ENCODE measurements around the gene CSTA.
A peak's percentile ranks its signal among the peaks of the same experiment; 100 is the strongest.

CSTA gene

DNA sequence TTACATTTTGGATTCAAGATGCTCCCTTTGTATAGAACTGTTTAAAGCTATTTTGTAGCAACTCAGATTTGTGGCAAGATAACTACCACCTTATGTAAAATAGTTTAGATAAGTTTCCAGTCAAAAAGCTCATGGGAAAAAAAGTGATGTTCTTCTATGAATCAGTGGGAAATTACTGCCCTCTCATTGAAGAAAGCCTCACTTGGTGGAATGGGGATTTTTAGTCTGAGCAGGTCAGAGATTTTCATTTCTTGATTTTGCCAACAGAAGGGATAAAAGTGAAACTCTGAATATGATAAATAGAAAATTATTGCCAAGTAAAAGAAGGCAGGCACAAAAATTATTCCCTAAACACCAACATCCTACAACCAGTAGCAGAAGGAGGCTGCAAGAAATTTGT, 25.8 kb upstream of the CSTA start:
- TF ChIP-seq, protein P1, sequence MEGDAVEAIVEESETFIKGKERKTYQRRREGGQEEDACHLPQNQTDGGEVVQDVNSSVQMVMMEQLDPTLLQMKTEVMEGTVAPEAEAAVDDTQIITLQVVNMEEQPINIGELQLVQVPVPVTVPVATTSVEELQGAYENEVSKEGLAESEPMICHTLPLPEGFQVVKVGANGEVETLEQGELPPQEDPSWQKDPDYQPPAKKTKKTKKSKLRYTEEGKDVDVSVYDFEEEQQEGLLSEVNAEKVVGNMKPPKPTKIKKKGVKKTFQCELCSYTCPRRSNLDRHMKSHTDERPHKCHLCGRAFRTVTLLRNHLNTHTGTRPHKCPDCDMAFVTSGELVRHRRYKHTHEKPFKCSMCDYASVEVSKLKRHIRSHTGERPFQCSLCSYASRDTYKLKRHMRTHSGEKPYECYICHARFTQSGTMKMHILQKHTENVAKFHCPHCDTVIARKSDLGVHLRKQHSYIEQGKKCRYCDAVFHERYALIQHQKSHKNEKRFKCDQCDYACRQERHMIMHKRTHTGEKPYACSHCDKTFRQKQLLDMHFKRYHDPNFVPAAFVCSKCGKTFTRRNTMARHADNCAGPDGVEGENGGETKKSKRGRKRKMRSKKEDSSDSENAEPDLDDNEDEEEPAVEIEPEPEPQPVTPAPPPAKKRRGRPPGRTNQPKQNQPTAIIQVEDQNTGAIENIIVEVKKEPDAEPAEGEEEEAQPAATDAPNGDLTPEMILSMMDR (IDR thresholded peaks at IDR 0.05; ENCODE audit: low read depth, low read length): no peak
- no peak for DNase-seq (ENCODE audit: extremely low read depth, low read depth)

DNA sequence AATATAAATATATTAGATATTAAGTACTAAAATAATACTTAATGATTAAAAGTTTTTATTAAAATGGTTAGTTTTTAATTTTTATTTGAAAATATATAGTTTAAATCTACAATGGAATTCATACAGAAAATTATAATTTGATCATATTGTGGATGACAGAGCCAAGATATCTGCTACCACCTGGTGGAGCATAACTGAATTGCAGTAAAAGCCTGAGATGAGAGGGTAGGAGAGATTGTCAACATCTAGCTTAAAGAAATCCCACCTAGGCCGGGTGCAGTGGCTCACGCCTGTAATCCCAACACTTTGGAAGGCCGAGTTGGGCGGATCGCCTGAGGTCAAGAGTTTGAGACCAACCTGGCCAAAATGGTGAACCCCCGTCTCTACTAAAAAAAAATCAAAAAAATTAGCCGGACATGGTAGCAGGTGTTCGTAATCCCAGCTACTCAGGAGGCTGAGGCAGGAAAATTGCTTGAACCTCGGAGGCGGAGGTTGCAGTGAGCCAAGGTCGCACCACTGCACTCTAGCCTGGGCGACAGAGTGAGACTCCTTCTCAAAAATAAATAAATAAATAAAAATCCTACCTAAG, 25.1 kb upstream of the CSTA start:
- TF ChIP-seq, protein P1 (IDR thresholded peaks at IDR 0.05; ENCODE audit: low read depth, low read length): peak; percentile 24
- DNase-seq (ENCODE audit: extremely low read depth, low read depth): no peak

DNA sequence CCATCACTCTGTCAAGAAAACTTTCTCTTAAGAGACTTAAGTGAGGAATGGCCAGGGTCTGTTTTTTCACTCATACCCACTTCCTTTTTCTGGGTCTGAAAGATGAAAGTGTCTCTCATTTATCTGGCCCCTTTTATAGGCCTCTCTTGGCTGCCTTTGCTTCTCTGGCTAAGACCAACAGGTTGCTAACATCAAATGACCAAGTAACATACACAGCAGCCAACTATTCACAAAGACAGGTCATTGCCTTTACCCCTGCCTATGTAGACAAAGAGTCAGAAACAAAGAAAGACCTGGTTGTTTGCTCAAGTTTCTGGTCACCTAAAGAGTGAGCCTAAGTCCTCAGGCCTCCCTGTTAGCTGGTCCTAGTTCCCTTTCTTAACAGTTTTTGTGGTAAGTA, 24.0 kb upstream of the CSTA start:
- no peak for DNase-seq (ENCODE audit: extremely low read depth, low read depth)
- TF ChIP-seq, protein P1 (IDR thresholded peaks at IDR 0.05; ENCODE audit: low read depth, low read length): no peak

DNA sequence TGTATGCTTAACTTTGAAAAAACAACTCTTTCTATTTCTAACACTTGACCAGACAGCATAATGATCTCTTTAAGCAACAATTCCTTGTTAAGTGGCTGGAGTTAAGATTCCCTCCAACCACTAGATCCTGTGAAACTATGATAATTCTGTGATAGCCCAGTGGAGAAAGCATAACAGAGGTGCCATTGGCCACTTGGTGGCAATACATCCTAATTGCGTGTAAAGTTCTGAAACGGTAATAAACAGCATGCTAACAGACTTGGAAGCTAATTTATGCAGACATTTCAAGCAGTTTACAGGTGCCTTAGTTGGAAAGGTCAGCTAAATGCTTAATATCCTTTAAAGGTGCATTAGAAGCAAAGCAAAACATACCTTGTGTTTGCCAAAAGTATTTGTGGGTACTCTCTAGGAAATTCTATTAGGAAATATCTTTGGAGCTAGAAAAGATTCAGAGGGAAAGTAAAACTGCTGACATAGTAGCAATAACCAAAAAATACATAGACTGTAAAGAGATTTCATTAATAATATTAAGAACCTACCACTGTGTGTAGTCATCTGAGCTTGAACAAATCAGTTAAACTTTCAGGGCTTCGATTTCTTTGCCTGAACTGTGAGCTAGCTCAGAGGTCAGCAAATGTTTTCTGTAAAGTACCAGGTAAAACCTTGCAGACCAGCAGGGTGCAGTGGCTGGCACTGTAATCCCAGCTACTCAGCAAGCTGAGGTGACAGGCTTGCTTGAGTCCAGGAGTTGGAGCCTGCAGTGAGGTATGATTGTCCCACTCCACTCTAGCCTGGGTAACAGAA, 19.0 kb upstream of the CSTA start:
- DNase-seq (ENCODE audit: extremely low read depth, low read depth): no peak
- TF ChIP-seq, protein P1 (IDR thresholded peaks at IDR 0.05; ENCODE audit: low read depth, low read length): no peak

DNA sequence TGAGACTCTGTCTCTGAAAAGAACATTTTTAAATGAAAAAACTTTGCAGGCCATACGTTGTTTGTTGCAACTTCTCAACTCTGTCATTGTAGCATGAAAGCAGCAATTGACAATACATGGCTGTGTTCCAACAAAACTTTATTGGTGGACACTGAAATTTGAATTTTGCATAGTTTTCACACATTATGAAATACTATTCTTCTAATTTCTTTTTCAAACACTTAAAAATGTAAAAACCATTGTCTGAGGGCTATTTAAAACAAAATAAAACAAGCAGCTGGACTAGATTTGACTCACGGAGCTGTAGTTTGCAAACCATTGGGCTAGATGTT, 18.5 kb upstream of the CSTA start:
- TF ChIP-seq, protein P1 (IDR thresholded peaks at IDR 0.05; ENCODE audit: low read depth, low read length): no peak
- DNase-seq (ENCODE audit: extremely low read depth, low read depth): no peak

DNA sequence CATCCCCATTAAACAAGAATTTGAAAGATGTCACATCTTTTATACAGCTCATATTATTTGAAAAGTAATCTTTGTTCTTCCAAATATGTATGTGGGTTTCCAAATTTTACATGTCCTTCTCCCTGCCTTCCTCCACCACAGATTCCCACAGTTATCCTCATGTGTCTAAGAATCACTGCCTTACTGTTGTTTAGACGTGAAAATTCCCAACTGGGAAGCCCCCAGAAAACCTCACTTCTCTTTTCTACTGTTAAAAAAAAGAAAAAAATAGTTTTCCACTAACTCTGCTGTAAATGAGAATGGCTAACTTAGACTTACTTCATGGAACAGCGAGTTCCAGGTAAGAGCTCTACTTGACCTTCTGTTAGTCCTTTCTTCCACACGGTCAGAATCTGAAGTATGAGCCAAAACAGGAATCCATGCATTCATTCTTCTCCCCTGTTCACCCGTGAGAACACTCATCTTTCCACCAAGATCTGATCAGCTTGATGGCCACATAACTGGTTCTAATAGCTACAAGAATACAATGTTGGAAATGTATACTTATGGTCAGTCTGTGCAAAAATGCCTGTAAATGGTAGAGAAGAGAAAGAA, 17.9 kb upstream of the CSTA start:
- DNase-seq (ENCODE audit: extremely low read depth, low read depth): no peak
- TF ChIP-seq, protein P1 (IDR thresholded peaks at IDR 0.05; ENCODE audit: low read depth, low read length): no peak

DNA sequence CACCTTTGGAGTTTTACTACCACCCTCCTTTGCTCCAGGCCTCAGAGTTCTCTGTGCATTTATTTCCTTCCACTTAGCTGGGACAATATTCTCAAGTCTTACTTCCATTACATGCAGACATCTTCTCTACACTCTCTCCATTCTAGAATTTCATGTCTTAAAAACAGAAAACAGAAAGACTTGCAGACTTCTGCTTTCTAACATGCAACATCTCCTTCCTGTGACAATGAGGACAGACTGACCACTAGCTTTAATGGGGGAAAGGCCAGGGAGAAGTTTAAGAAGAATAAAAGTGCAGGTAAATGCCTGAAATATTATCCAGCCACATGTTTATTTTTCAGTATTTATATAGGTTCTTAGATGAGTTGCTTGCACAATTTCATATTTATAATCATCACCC, 17.1 kb upstream of the CSTA start:
- no peak for DNase-seq (ENCODE audit: extremely low read depth, low read depth)
- TF ChIP-seq, protein P1 (IDR thresholded peaks at IDR 0.05; ENCODE audit: low read depth, low read length): no peak
